Activated naive CD4-positive, alpha-beta T cell treated with anti-CD3 and anti-CD28 coated beads, Interleukin-2, amount 10 ng/mL, durations not matched to agents 7 days and 5 days (primary cell): Measurements from ENCODE around the gene CHMP4B.

ENCODE experiments used
- CTCF ChIA-PET: fragments of 350-600 bp; sonication (Branson Sonifier 250); formaldehyde crosslinking; loops from one replicate; lab custom pipeline; 2021; ENCODE audit warnings: antibody characterized with exemption; lab: Charles Lee
- DNase-seq: peaks from one replicate; pipeline ENCODE4 v3.0.0-alpha.2; 2020
- H3K27ac Mint-ChIP-seq: one replicate; pipeline ENCODE4 v1.8.0; 2021; ENCODE audit warnings: mild to moderate bottlenecking, moderate library complexity, mixed read lengths
- H3K27me3 Mint-ChIP-seq: one replicate; pipeline ENCODE4 v1.8.0; 2021; ENCODE audit warnings: mild to moderate bottlenecking, mixed read lengths
- H3K36me3 Mint-ChIP-seq: one replicate; pipeline ENCODE4 v1.8.0; 2021; ENCODE audit warnings: mixed read lengths
- H3K4me1 Mint-ChIP-seq: one replicate; pipeline ENCODE4 v1.8.0; 2021; ENCODE audit warnings: mixed read lengths
- H3K4me3 Mint-ChIP-seq: one replicate; pipeline ENCODE4 v1.8.0; 2021; ENCODE audit warnings: mild to moderate bottlenecking, moderate library complexity, mixed read lengths
- H3K9me3 Mint-ChIP-seq: one replicate; pipeline ENCODE4 v1.8.0; 2021; ENCODE audit warnings: mixed read lengths

CHMP4B gene

GRCh38 chr20:33861458-33861857, 50.3 kb downstream of the CHMP4B start:
- no peak overlapping the region for H3K27ac Mint-ChIP-seq
- H3K9me3 Mint-ChIP-seq: no peaks in the 10 kb centered on the region
- peaks cover 30% of the 10 kb centered on the region for H3K36me3 Mint-ChIP-seq
- H3K4me1 Mint-ChIP-seq: peaks cover 62% of the 10 kb centered on the region
- H3K4me3 Mint-ChIP-seq: no peak overlapping the region
- DNase-seq: no peak
- CTCF ChIA-PET: interaction anchor here (0.6 to 6.0 kb wide), 5 partner anchors 10 to 268 kb away, joined by 3 to 38 read pairs (median 6); no protein-coding TSS in a partner anchor
- peaks cover 5% of the 10 kb centered on the region for H3K27me3 Mint-ChIP-seq

- DNase-seq: peak; percentile 62
- peaks cover 51% of the 10 kb centered on the region for H3K4me1 Mint-ChIP-seq
- H3K9me3 Mint-ChIP-seq: no peaks in the 10 kb centered on the region
- CTCF ChIA-PET: interaction anchor here (0.5 to 6.0 kb wide), 13 partner anchors 11 to 1438 kb away, joined by 3 to 38 read pairs (median 3); partner anchors contain the start of gene EIF2S2
- H3K27me3 Mint-ChIP-seq: peaks cover 6% of the 10 kb centered on the region
- H3K27ac Mint-ChIP-seq: no peak overlapping the region
- no peak overlapping the region for H3K4me3 Mint-ChIP-seq
- H3K36me3 Mint-ChIP-seq: peaks cover 18% of the 10 kb centered on the region
Measured at GRCh38 chr20:33862709-33863403, 51.7 kb downstream of the CHMP4B start.

- peaks cover 14% of the 10 kb centered on the region for H3K27me3 Mint-ChIP-seq
- H3K27ac Mint-ChIP-seq: no peak overlapping the region
- no peaks in the 10 kb centered on the region for H3K9me3 Mint-ChIP-seq
- H3K36me3 Mint-ChIP-seq: peaks cover 10% of the 10 kb centered on the region
- no peak overlapping the region for H3K4me3 Mint-ChIP-seq
- CTCF ChIA-PET: interaction anchor here (0.6 to 6.0 kb wide), 13 partner anchors 12 to 1439 kb away, joined by 3 to 38 read pairs (median 3); partner anchors contain the start of gene EIF2S2
- no peak for DNase-seq
- H3K4me1 Mint-ChIP-seq: peaks cover 43% of the 10 kb centered on the region
Measured at GRCh38 chr20:33863440-33864323, 52.5 kb downstream of the CHMP4B start.

- Mint-ChIP-seq H3K27me3 (peaks cover 21% of the 10 kb centered on the region), H3K9me3 (no peaks in the 10 kb centered on the region), H3K4me3 (no peak overlapping the region), H3K4me1 (peaks cover 35% of the 10 kb centered on the region), H3K27ac (no peak overlapping the region), H3K36me3 (peaks cover 3% of the 10 kb centered on the region)
- CTCF ChIA-PET: interaction anchor here (1.0 to 1.1 kb wide), 2 partner anchors 13 to 52 kb away, joined by 3 to 4 read pairs; no protein-coding TSS in a partner anchor
- DNase-seq: no peak
Measured at GRCh38 chr20:33864324-33864963, 53.3 kb downstream of the CHMP4B start.

- Mint-ChIP-seq H3K27ac (no peak overlapping the region), H3K36me3 (peaks cover under 1% of the 10 kb centered on the region), H3K4me1 (peaks cover 24% of the 10 kb centered on the region), H3K27me3 (peaks cover 21% of the 10 kb centered on the region), H3K4me3 (no peak overlapping the region), H3K9me3 (no peaks in the 10 kb centered on the region)
- CTCF ChIA-PET: interaction anchor here (1.0 kb wide), 1 partner anchor 49 kb away, joined by 3 read pairs; no protein-coding TSS in a partner anchor
- DNase-seq: no peak
Measured at GRCh38 chr20:33865761-33866370, 54.7 kb downstream of the CHMP4B start.

- no peak overlapping the region for H3K27ac Mint-ChIP-seq
- H3K4me3 Mint-ChIP-seq: no peak overlapping the region
- H3K4me1 Mint-ChIP-seq: peaks cover 18% of the 10 kb centered on the region
- peaks cover 21% of the 10 kb centered on the region for H3K27me3 Mint-ChIP-seq
- no peaks in the 10 kb centered on the region for H3K36me3 Mint-ChIP-seq
- CTCF ChIA-PET: interaction anchor here (0.6 to 1.0 kb wide), 2 partner anchors 48 to 1617 kb away, joined by 3 read pairs; no protein-coding TSS in a partner anchor
- DNase-seq: no peak
- no peaks in the 10 kb centered on the region for H3K9me3 Mint-ChIP-seq
Measured at GRCh38 chr20:33866398-33867100, 55.4 kb downstream of the CHMP4B start.

GRCh38 chr20:33868042-33868441, 56.9 kb downstream of the CHMP4B start:
- Mint-ChIP-seq H3K36me3 (no peaks in the 10 kb centered on the region), H3K27ac (no peak overlapping the region), H3K27me3 (peaks cover 29% of the 10 kb centered on the region), H3K4me1 (peaks cover 10% of the 10 kb centered on the region), H3K9me3 (no peaks in the 10 kb centered on the region), H3K4me3 (no peak overlapping the region)
- CTCF ChIA-PET: no interaction called here
- no peak for DNase-seq

GRCh38 chr20:33868595-33868994, 57.4 kb downstream of the CHMP4B start:
- H3K9me3 Mint-ChIP-seq: no peaks in the 10 kb centered on the region
- H3K4me1 Mint-ChIP-seq: peaks cover 6% of the 10 kb centered on the region
- DNase-seq: no peak
- H3K4me3 Mint-ChIP-seq: no peak overlapping the region
- peaks cover 33% of the 10 kb centered on the region for H3K27me3 Mint-ChIP-seq
- no peak overlapping the region for H3K27ac Mint-ChIP-seq
- CTCF ChIA-PET: no interaction called here
- no peaks in the 10 kb centered on the region for H3K36me3 Mint-ChIP-seq

- no peaks in the 10 kb centered on the region for H3K9me3 Mint-ChIP-seq
- peaks cover 36% of the 10 kb centered on the region for H3K27me3 Mint-ChIP-seq
- CTCF ChIA-PET: no interaction called here
- H3K4me3 Mint-ChIP-seq: no peak overlapping the region
- peaks cover 4% of the 10 kb centered on the region for H3K4me1 Mint-ChIP-seq
- H3K27ac Mint-ChIP-seq: no peak overlapping the region
- H3K36me3 Mint-ChIP-seq: no peaks in the 10 kb centered on the region
- no peak for DNase-seq
Measured at GRCh38 chr20:33869283-33869682, 58.1 kb downstream of the CHMP4B start.

- H3K4me1 Mint-ChIP-seq: peaks cover 2% of the 10 kb centered on the region
- no peak overlapping the region for H3K27ac Mint-ChIP-seq
- no peak overlapping the region for H3K4me3 Mint-ChIP-seq
- CTCF ChIA-PET: no interaction called here
- no peak for DNase-seq
- peaks cover 42% of the 10 kb centered on the region for H3K27me3 Mint-ChIP-seq
- no peaks in the 10 kb centered on the region for H3K36me3 Mint-ChIP-seq
- H3K9me3 Mint-ChIP-seq: no peaks in the 10 kb centered on the region
Measured at GRCh38 chr20:33871362-33871761, 60.2 kb downstream of the CHMP4B start.

GRCh38 chr20:33874129-33874528, 63.0 kb downstream of the CHMP4B start:
- Mint-ChIP-seq H3K9me3 (peaks cover 12% of the 10 kb centered on the region), H3K4me1 (no peaks in the 10 kb centered on the region), H3K27ac (no peak overlapping the region), H3K36me3 (no peaks in the 10 kb centered on the region), H3K4me3 (no peak overlapping the region), H3K27me3 (peaks cover 32% of the 10 kb centered on the region)
- DNase-seq: no peak
- CTCF ChIA-PET: no interaction called here

- Mint-ChIP-seq H3K9me3 (peaks cover 16% of the 10 kb centered on the region), H3K36me3 (no peaks in the 10 kb centered on the region), H3K4me1 (no peaks in the 10 kb centered on the region), H3K27ac (no peak overlapping the region), H3K27me3 (peaks cover 29% of the 10 kb centered on the region), H3K4me3 (no peak overlapping the region)
- CTCF ChIA-PET: interaction anchor here (1.1 kb wide), 1 partner anchor 81 kb away, joined by 3 read pairs; no protein-coding TSS in a partner anchor
- DNase-seq: no peak
Measured at GRCh38 chr20:33875055-33875454, 63.9 kb downstream of the CHMP4B start.

GRCh38 chr20:33875534-33876026, 64.4 kb downstream of the CHMP4B start:
- DNase-seq: no peak
- Mint-ChIP-seq H3K4me1 (no peaks in the 10 kb centered on the region), H3K4me3 (no peak overlapping the region), H3K27me3 (peaks cover 29% of the 10 kb centered on the region), H3K36me3 (no peaks in the 10 kb centered on the region), H3K9me3 (peaks cover 20% of the 10 kb centered on the region), H3K27ac (no peak overlapping the region)
- CTCF ChIA-PET: interaction anchor here (1.1 kb wide), 1 partner anchor 82 kb away, joined by 3 read pairs; no protein-coding TSS in a partner anchor
